22Rv1 (cell line): Measurements from ENCODE around the gene SMNDC1.
"Not testable (repeated sequence)": the region's sequence is repeated elsewhere in the genome, so short reads cannot be mapped to it uniquely, and the experiment has no call there.

Experiments
- H3K27ac ChIP-seq: fragments of 450-650 bp; 2 replicates; pipeline ENCODE4 v1.5.1; 2017
- CTCF ChIP-seq: fragments of 450-650 bp; IDR thresholded peaks from 2 replicates; pipeline ENCODE4 v1.5.1; 2017; ENCODE audit warnings: mild to moderate bottlenecking
- ZFX ChIP-seq: fragments of 450-650 bp; IDR thresholded peaks from 2 replicates; pipeline ENCODE4 v1.6.1; 2017; ENCODE audit warnings: antibody characterized with exemption, borderline replicate concordance

Gene SMNDC1

GRCh38 chr10:110273474-110273873, 31.2 kb downstream of the SMNDC1 start:
- no peak overlapping the region for H3K27ac ChIP-seq
- TF ChIP-seq CTCF (no peak), ZFX (no peak)

- H3K27ac ChIP-seq, result not testable (repeated sequence)
These were observed 31.7 kb downstream of the SMNDC1 start for GRCh38 chr10:110272995-110273394.

GRCh38 chr10:110269374-110270318, 35.1 kb downstream of the SMNDC1 start:
- TF ChIP-seq CTCF (no peak), ZFX (no peak)
- H3K27ac ChIP-seq, result peak overlapping the region; percentile 44

- TF ChIP-seq CTCF (no peak), ZFX (no peak)
- H3K27ac ChIP-seq, result peak overlapping the region; percentile 44
These were observed 35.7 kb downstream of the SMNDC1 start for GRCh38 chr10:110268971-110269370.

GRCh38 chr10:110268442-110268841, 36.3 kb downstream of the SMNDC1 start:
- TF ChIP-seq ZFX, result no peak
- no peak for TF ChIP-seq CTCF
- H3K27ac ChIP-seq, result no peak overlapping the region

GRCh38 chr10:110267276-110267675, 37.4 kb downstream of the SMNDC1 start:
- no peak overlapping the region for H3K27ac ChIP-seq
- no peak for TF ChIP-seq ZFX
- no peak for TF ChIP-seq CTCF

- no peak overlapping the region for H3K27ac ChIP-seq
- TF ChIP-seq ZFX (no peak), CTCF (no peak)
These were observed 39.0 kb downstream of the SMNDC1 start for GRCh38 chr10:110265573-110266193.
